Measurements from ENCODE around the gene PRSS38. TPM values are rescaled to one million over a fixed set of nuclear protein-coding genes. Genes with fewer than 3 reads are reported as not detected.

PRSS38 gene
- total RNA-seq, 1 donor from 2014 or later: not detected

GRCh38 chr1:227793079-227793947 is 22.2 kb upstream of the PRSS38 start:
- DNase-seq (ENCODE audit: low read depth, low spot score): no peak

- DNase-seq (ENCODE audit: low read depth, low spot score): no peak
Measured at GRCh38 chr1:227793948-227794816, 21.3 kb upstream of the PRSS38 start.

- no peak for DNase-seq (ENCODE audit: low read depth, low spot score)
Measured at GRCh38 chr1:227794817-227795192, 20.7 kb upstream of the PRSS38 start.

- DNase-seq (ENCODE audit: low read depth, low spot score): no peak
Measured at GRCh38 chr1:227795732-227796131, 19.7 kb upstream of the PRSS38 start.

GRCh38 chr1:227796359-227796915 is 19.0 kb upstream of the PRSS38 start:
- DNase-seq (ENCODE audit: low read depth, low spot score): no peak

GRCh38 chr1:227797144-227797543 is 18.3 kb upstream of the PRSS38 start:
- DNase-seq (ENCODE audit: low read depth, low spot score): no peak

- DNase-seq (ENCODE audit: low read depth, low spot score): no peak
Measured at GRCh38 chr1:227797625-227798024, 17.9 kb upstream of the PRSS38 start.

GRCh38 chr1:227798078-227798802 is 17.2 kb upstream of the PRSS38 start:
- no peak for DNase-seq (ENCODE audit: low read depth, low spot score)

- no peak for DNase-seq (ENCODE audit: low read depth, low spot score)
Measured at GRCh38 chr1:227799756-227800155, 15.7 kb upstream of the PRSS38 start.

- no peak for DNase-seq (ENCODE audit: low read depth, low spot score)
Measured at GRCh38 chr1:227803933-227804332, 11.5 kb upstream of the PRSS38 start.

GRCh38 chr1:227805606-227806197 is 9.8 kb upstream of the PRSS38 start:
- DNase-seq (ENCODE audit: low read depth, low spot score): no peak

GRCh38 chr1:227808566-227808965 is 6.9 kb upstream of the PRSS38 start:
- no peak for DNase-seq (ENCODE audit: low read depth, low spot score)

- DNase-seq (ENCODE audit: low read depth, low spot score): no peak
Measured at GRCh38 chr1:227809026-227809425, 6.4 kb upstream of the PRSS38 start.

GRCh38 chr1:227813962-227814361 is 1.5 kb upstream of the PRSS38 start:
- no peak for DNase-seq (ENCODE audit: low read depth, low spot score)

- DNase-seq (ENCODE audit: low read depth, low spot score): no peak
Measured at GRCh38 chr1:227816750-227817446, 1.4 kb downstream of the PRSS38 start.

GRCh38 chr1:227823537-227823936 is 8.1 kb downstream of the PRSS38 start:
- DNase-seq (ENCODE audit: low read depth, low spot score): no peak

- no peak for DNase-seq (ENCODE audit: low read depth, low spot score)
Measured at GRCh38 chr1:227824204-227824603, 8.7 kb downstream of the PRSS38 start.

- DNase-seq (ENCODE audit: low read depth, low spot score): no peak
Measured at GRCh38 chr1:227828786-227829185, 13.3 kb downstream of the PRSS38 start.

- DNase-seq (ENCODE audit: low read depth, low spot score): no peak
Measured at GRCh38 chr1:227838181-227838580, 22.7 kb downstream of the PRSS38 start.

- no peak for DNase-seq (ENCODE audit: low read depth, low spot score)
Measured at GRCh38 chr1:227841096-227841495, 25.6 kb downstream of the PRSS38 start.

Measured in pulmonary artery endothelial cell (primary cell).